Type B pancreatic cell (in vitro differentiated cells): ENCODE data around the gene ALKAL2. TPM values are rescaled to one million over a fixed set of nuclear protein-coding genes. Genes with fewer than 3 reads are reported as not detected.
A peak's percentile ranks its signal among the peaks of the same experiment; 100 is the strongest.

Experiments used
- DNase-seq: peaks from one replicate; pipeline ENCODE4 v3.0.0; 2021; ENCODE audit warnings: mixed read lengths; ENCODE audit not compliant: unreplicated experiment; ENCODE audit errors: extremely low spot score
- H3K27ac Mint-ChIP-seq: 2 replicates; pipeline ENCODE4 v1.8.0; 2021; ENCODE audit warnings: mild to moderate bottlenecking, mixed read lengths
- H3K27me3 Mint-ChIP-seq: 2 replicates; pipeline ENCODE4 v1.8.0; 2021; ENCODE audit warnings: mixed read lengths
- H3K36me3 Mint-ChIP-seq: 2 replicates; pipeline ENCODE4 v1.8.0; 2021; ENCODE audit warnings: mixed read lengths
- H3K4me1 Mint-ChIP-seq: one replicate; pipeline ENCODE4 v1.8.0; 2021; ENCODE audit warnings: mixed read lengths; ENCODE audit not compliant: unreplicated experiment
- H3K4me3 Mint-ChIP-seq: 2 replicates; pipeline ENCODE4 v1.8.0; 2021; ENCODE audit warnings: mild to moderate bottlenecking, mixed read lengths
- H3K9me3 Mint-ChIP-seq: 2 replicates; pipeline ENCODE4 v1.8.0; 2021; ENCODE audit warnings: mixed read lengths
- total RNA-seq: library from RNA; stranded (reverse); gene quantifications from 2 replicates; pipeline ENCODE4 v1.2.1, GENCODE V29; 2021; ENCODE audit warnings: low replicate concordance
- TF ChIP-seq, protein P1 (sequence below): fragments of 200-600 bp; sonication (generic); conservative IDR thresholded peaks from 2 replicates; pipeline ENCODE4 v1.5.0; 2021; ENCODE audit warnings: antibody characterized with exemption, mild to moderate bottlenecking

Gene ALKAL2
- total RNA-seq, 1 donor from 2014 or later: 3.5 TPM

DNA sequence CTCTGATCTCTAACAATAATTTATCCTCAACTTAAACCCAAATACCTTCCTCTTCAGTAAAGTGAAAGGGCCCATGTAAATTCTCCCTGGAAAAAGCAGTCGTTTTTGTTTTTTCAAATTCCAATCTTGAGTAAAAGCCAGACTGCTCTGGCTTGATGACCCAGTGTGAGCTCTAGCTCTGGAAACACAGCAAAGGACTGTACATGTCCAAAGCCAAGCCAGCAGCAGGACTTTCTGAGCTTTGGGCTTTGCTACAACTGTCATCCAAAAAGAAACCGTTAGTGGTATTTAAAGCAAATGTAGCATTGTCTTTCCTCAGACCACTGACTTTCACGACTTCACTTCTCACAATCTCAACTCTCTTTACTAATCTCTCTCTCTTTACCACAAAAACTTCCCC is 49.5 kb downstream of the ALKAL2 start:
- no peaks in the 10 kb centered on the region for H3K4me1 Mint-ChIP-seq
- peaks cover 41% of the 10 kb centered on the region for H3K36me3 Mint-ChIP-seq
- H3K27ac Mint-ChIP-seq: peak overlapping the region; percentile 39
- no peak overlapping the region for H3K4me3 Mint-ChIP-seq
- no peaks in the 10 kb centered on the region for H3K27me3 Mint-ChIP-seq
- TF ChIP-seq, protein P1, sequence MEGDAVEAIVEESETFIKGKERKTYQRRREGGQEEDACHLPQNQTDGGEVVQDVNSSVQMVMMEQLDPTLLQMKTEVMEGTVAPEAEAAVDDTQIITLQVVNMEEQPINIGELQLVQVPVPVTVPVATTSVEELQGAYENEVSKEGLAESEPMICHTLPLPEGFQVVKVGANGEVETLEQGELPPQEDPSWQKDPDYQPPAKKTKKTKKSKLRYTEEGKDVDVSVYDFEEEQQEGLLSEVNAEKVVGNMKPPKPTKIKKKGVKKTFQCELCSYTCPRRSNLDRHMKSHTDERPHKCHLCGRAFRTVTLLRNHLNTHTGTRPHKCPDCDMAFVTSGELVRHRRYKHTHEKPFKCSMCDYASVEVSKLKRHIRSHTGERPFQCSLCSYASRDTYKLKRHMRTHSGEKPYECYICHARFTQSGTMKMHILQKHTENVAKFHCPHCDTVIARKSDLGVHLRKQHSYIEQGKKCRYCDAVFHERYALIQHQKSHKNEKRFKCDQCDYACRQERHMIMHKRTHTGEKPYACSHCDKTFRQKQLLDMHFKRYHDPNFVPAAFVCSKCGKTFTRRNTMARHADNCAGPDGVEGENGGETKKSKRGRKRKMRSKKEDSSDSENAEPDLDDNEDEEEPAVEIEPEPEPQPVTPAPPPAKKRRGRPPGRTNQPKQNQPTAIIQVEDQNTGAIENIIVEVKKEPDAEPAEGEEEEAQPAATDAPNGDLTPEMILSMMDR: no peak
- no peak for DNase-seq
- no peaks in the 10 kb centered on the region for H3K9me3 Mint-ChIP-seq

DNA sequence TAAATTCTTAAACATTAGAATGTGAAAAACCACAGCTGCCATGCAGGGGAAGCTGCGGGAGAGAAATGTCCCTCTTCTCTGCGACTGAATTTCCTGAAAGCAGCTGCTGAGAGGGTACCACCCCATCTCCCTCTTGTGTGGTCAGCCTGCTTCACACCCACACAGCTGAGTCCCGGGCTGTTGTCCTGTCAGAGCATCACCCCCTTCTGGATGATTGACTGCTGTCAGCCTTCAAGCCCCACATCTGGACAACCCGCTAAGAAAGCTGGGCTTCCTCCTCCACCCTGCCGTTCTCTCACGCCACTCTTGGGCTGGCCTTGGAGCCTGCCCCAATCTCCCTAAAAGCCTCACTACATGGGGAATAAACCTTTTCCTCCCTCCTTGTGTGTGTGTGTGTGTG is 50.0 kb downstream of the ALKAL2 start:
- no peak overlapping the region for H3K4me3 Mint-ChIP-seq
- H3K27ac Mint-ChIP-seq: no peak overlapping the region
- peaks cover 36% of the 10 kb centered on the region for H3K36me3 Mint-ChIP-seq
- H3K4me1 Mint-ChIP-seq: no peaks in the 10 kb centered on the region
- TF ChIP-seq, protein P1: no peak
- no peaks in the 10 kb centered on the region for H3K27me3 Mint-ChIP-seq
- H3K9me3 Mint-ChIP-seq: no peaks in the 10 kb centered on the region
- DNase-seq: no peak

DNA sequence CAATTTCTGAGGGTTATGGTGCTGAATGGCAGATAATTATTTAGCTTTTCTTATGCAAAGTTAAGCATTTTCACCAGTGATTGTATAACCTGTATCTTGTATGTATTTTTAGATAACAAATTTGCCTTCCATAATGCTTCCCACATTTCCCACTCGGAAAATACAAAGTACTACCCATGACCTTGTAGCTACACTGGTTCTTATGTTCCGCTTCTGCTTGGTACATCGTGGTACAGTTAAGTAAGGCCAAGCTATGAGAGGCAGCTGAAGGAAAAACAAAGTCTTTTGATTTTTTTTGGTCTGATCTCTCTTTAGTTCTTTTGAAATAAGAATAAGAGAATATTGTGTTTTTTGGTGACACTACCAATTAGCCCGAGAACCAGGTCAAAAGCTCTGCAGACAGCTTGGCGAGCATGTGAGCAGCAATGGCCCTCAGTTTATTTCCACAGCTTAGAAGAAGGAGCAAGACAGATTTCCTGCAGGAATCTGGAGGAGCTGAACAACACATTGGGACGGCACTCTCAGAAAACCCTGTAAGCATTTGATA is 50.8 kb downstream of the ALKAL2 start:
- TF ChIP-seq, protein P1: no peak
- Mint-ChIP-seq H3K36me3 (peaks cover 29% of the 10 kb centered on the region), H3K4me1 (no peaks in the 10 kb centered on the region), H3K9me3 (no peaks in the 10 kb centered on the region), H3K27ac (no peak overlapping the region), H3K4me3 (no peak overlapping the region), H3K27me3 (no peaks in the 10 kb centered on the region)
- no peak for DNase-seq

DNA sequence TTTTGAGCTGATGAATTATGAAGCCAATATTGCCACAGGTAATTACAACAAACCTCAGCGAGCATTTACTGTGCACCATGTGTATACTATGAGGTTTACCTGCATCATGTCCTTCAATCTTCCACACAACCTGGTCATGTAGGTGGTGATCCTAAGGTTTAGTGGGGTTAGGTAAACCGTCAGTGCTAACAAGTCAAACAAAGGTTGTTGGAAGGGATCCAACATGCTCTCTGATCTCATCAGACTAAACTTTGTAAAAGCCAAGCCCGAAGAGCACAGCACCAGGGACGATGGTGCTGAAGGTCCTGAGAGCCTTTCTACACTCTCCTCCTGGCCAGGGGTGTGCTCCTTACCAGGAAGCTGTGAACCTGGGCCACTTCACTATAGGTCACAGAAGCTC is 53.5 kb downstream of the ALKAL2 start:
- Mint-ChIP-seq H3K27ac (no peak overlapping the region), H3K27me3 (no peaks in the 10 kb centered on the region), H3K36me3 (peaks cover 16% of the 10 kb centered on the region), H3K9me3 (no peaks in the 10 kb centered on the region), H3K4me3 (no peak overlapping the region), H3K4me1 (no peaks in the 10 kb centered on the region)
- no peak for DNase-seq
- TF ChIP-seq, protein P1: no peak

DNA sequence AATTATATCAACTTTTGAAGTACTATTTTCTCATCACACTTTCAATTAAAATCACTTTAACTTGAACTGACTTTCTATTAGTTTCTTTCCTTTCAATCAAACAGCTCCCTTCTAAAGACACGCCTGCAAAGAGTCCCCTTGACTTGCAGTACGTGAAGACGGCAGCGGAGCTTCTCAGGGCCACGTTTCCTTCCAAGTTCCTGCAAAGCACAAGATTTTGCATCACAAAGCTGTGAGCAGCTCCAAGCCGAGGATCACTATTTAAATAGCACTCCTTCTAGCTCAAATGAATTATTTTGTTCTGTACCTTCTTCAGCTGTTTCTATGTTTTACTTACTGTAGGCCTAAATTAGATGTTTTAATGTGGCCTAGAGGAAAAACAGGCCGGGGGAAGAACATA is 54.9 kb downstream of the ALKAL2 start:
- Mint-ChIP-seq H3K9me3 (no peaks in the 10 kb centered on the region), H3K27ac (no peak overlapping the region), H3K27me3 (no peaks in the 10 kb centered on the region), H3K4me1 (no peaks in the 10 kb centered on the region), H3K36me3 (peaks cover 14% of the 10 kb centered on the region), H3K4me3 (no peak overlapping the region)
- TF ChIP-seq, protein P1: no peak
- DNase-seq: no peak
